MM.1S (cell line): Measurements from ENCODE around the gene ATXN1.

Experiments used
- DNase-seq: peaks from one replicate; pipeline ENCODE4 v3.0.0-alpha.2; 2015
- H2AFZ ChIP-seq: fragments of 300-600 bp; sonication (generic); 2 replicates; pipeline ENCODE4 v1.6.0; 2016; ENCODE audit warnings: antibody characterized with exemption, low read length
- H3F3A ChIP-seq: fragments of 300-600 bp; sonication (generic); 2 replicates; pipeline ENCODE4 v1.6.1; 2016; ENCODE audit warnings: mild to moderate bottlenecking, antibody characterized with exemption, low read length, moderate library complexity, mixed read lengths; ENCODE audit not compliant: insufficient read depth
- H3K27ac ChIP-seq: fragments of 300-600 bp; sonication (generic); 2 replicates; pipeline ENCODE4 v1.5.1; 2016; ENCODE audit warnings: mild to moderate bottlenecking, low read length
- H3K27me3 ChIP-seq: fragments of 300-600 bp; sonication (generic); replicated peaks from 2 replicates; pipeline ENCODE4 v1.6.0; 2016; ENCODE audit warnings: low read length; ENCODE audit not compliant: insufficient read depth
- H3K36me3 ChIP-seq: fragments of 300-600 bp; sonication (generic); replicated peaks from 2 replicates; pipeline ENCODE4 v1.6.1; 2016; ENCODE audit warnings: mild to moderate bottlenecking, low read length, mixed read lengths; ENCODE audit not compliant: insufficient read depth
- H3K4me1 ChIP-seq: fragments of 300-600 bp; sonication (generic); 2 replicates; pipeline ENCODE4 v1.6.1; 2016; ENCODE audit warnings: low read length, mixed read lengths
- H3K4me2 ChIP-seq: fragments of 300-600 bp; sonication (generic); 2 replicates; pipeline ENCODE4 v1.6.0; 2016; ENCODE audit warnings: low read depth, low read length
- H3K4me3 ChIP-seq: fragments of 300-600 bp; sonication (generic); 2 replicates; pipeline ENCODE4 v1.5.1; 2016; ENCODE audit warnings: low read length, mixed read lengths
- H3K79me2 ChIP-seq: fragments of 300-600 bp; sonication (generic); 2 replicates; pipeline ENCODE4 v1.6.1; 2016; ENCODE audit warnings: mixed run types, low read length, mixed read lengths
- H3K9ac ChIP-seq: fragments of 300-600 bp; sonication (generic); 2 replicates; pipeline ENCODE4 v1.6.1; 2016; ENCODE audit warnings: low read length, mixed read lengths
- H3K9me2 ChIP-seq: fragments of 300-600 bp; sonication (generic); replicated peaks from 2 replicates; pipeline ENCODE4 v1.6.1; 2016; ENCODE audit warnings: mild to moderate bottlenecking, low read length, mixed read lengths; ENCODE audit not compliant: insufficient read depth
- H3K9me3 ChIP-seq: fragments of 300-600 bp; sonication (generic); replicated peaks from 2 replicates; pipeline ENCODE4 v1.6.1; 2016; ENCODE audit warnings: mild to moderate bottlenecking, low read length, mixed read lengths; ENCODE audit not compliant: insufficient read depth
- H4K20me1 ChIP-seq: fragments of 300-600 bp; sonication (generic); 2 replicates; pipeline ENCODE4 v1.6.1; 2016; ENCODE audit warnings: mild to moderate bottlenecking, low read length, moderate library complexity, mixed read lengths; ENCODE audit not compliant: insufficient read depth
- CTCF ChIP-seq: fragments of 300-600 bp; sonication (generic); IDR thresholded peaks from 2 replicates; pipeline ENCODE4 v1.5.1; 2016; ENCODE audit warnings: antibody characterized with exemption, low read length, mixed read lengths
- EZH2 ChIP-seq: fragments of 300-600 bp; sonication (generic); optimal IDR thresholded peaks from 2 replicates; pipeline ENCODE3; 2017; ENCODE audit warnings: low read depth, mild to moderate bottlenecking, antibody characterized with exemption, low read length, mixed read lengths
- EZH2phosphoT487 ChIP-seq: fragments of 300-600 bp; sonication (generic); IDR thresholded peaks from 2 replicates; pipeline ENCODE4 v1.6.1; 2018; ENCODE audit warnings: antibody characterized with exemption, low read length

The ATXN1 gene

GRCh38 chr6:16326971-16327776 lies 434.1 kb downstream of the ATXN1 start:
- H3K27me3 ChIP-seq, result no peaks in the 10 kb centered on the region
- H3K4me3 ChIP-seq, result no peak overlapping the region
- no peaks in the 10 kb centered on the region for H3K36me3 ChIP-seq
- no peak overlapping the region for H2AFZ ChIP-seq
- H3K9me3 ChIP-seq, result no peaks in the 10 kb centered on the region
- H3K9me2 ChIP-seq, result no peaks in the 10 kb centered on the region
- H3K79me2 ChIP-seq, result no peaks in the 10 kb centered on the region
- no peak overlapping the region for H3K4me2 ChIP-seq
- peaks cover 24% of the 10 kb centered on the region for H3K4me1 ChIP-seq
- H3F3A ChIP-seq, result peaks cover 15% of the 10 kb centered on the region
- TF ChIP-seq EZH2 (no peak), CTCF (no peak), EZH2phosphoT487 (no peak)
- no peak overlapping the region for H3K27ac ChIP-seq
- no peak overlapping the region for H3K9ac ChIP-seq
- no peak for DNase-seq
- no peaks in the 10 kb centered on the region for H4K20me1 ChIP-seq

- no peak overlapping the region for H2AFZ ChIP-seq
- no peaks in the 10 kb centered on the region for H3K27me3 ChIP-seq
- no peak overlapping the region for H3K27ac ChIP-seq
- TF ChIP-seq CTCF, result no peak
- no peak for TF ChIP-seq EZH2
- TF ChIP-seq EZH2phosphoT487, result no peak
- no peak overlapping the region for H3K4me2 ChIP-seq
- peaks cover 24% of the 10 kb centered on the region for H3K4me1 ChIP-seq
- no peaks in the 10 kb centered on the region for H3K79me2 ChIP-seq
- no peaks in the 10 kb centered on the region for H3K36me3 ChIP-seq
- no peak overlapping the region for H3K9ac ChIP-seq
- no peaks in the 10 kb centered on the region for H3K9me3 ChIP-seq
- H4K20me1 ChIP-seq, result no peaks in the 10 kb centered on the region
- H3K9me2 ChIP-seq, result no peaks in the 10 kb centered on the region
- peaks cover 11% of the 10 kb centered on the region for H3F3A ChIP-seq
- no peak overlapping the region for H3K4me3 ChIP-seq
- no peak for DNase-seq
Observed at GRCh38 chr6:16326531-16326930, 434.7 kb downstream of the ATXN1 start.

GRCh38 chr6:16324606-16325225 lies 436.5 kb downstream of the ATXN1 start:
- no peaks in the 10 kb centered on the region for H3K27me3 ChIP-seq
- H3K4me1 ChIP-seq, result peaks cover 37% of the 10 kb centered on the region
- no peak overlapping the region for H2AFZ ChIP-seq
- peaks cover 5% of the 10 kb centered on the region; the same call in 1 of the 2 replicates for H3K79me2 ChIP-seq
- no peaks in the 10 kb centered on the region for H4K20me1 ChIP-seq
- no peak overlapping the region for H3K4me3 ChIP-seq
- H3K4me2 ChIP-seq, result no peak overlapping the region
- no peaks in the 10 kb centered on the region for H3K9me2 ChIP-seq
- DNase-seq, result no peak
- H3F3A ChIP-seq, result peaks cover 26% of the 10 kb centered on the region
- no peaks in the 10 kb centered on the region for H3K9me3 ChIP-seq
- TF ChIP-seq EZH2phosphoT487 (no peak), CTCF (no peak), EZH2 (no peak)
- no peak overlapping the region for H3K27ac ChIP-seq
- H3K9ac ChIP-seq, result no peak overlapping the region
- H3K36me3 ChIP-seq, result no peaks in the 10 kb centered on the region
